Measurements from ENCODE around the gene OTUD4. TPM values are rescaled to one million over a fixed set of nuclear protein-coding genes. Genes with fewer than 3 reads are reported as not detected.
"Not testable (repeated sequence)": the region's sequence is repeated elsewhere in the genome, so short reads cannot be mapped to it uniquely, and the experiment has no call there.

Gene OTUD4
- total and polyA plus RNA-seq, 2 experiments from 2014 or later = 15.7 to 16.1 TPM

GRCh38 chr4:145154573-145154972 lies 25.8 kb downstream of the OTUD4 start:
- no peaks in the 10 kb centered on the region for H3K9me2 ChIP-seq (ENCODE audit: insufficient read depth)
- no peaks in the 10 kb centered on the region for H3K27me3 ChIP-seq (replicated peaks; ENCODE audit: insufficient read depth)
- H3K4me2 ChIP-seq (ENCODE audit: unreplicated experiment) = no peak overlapping the region
- 84 to 100% methylated on average over 1 of the region's 1 CpG for WGBS, 2 experiments (ENCODE audit: low coverage in 1 of 2, low lambda C conversion rate in 2 of 2, missing lambda C conversion rate in 2 of 2)
- peaks cover 19% of the 10 kb centered on the region for H3K79me2 ChIP-seq (ENCODE audit: insufficient read depth)
- no peak for TF ChIP-seq EZH2 (IDR thresholded peaks at IDR 0.05; ENCODE audit: insufficient read depth, poor library complexity, severe bottlenecking)
- TF ChIP-seq EZH2phosphoT487 (IDR thresholded peaks at IDR 0.05; ENCODE audit: insufficient read depth, low read depth) = no peak
- no peaks in the 10 kb centered on the region for H3K4me1 ChIP-seq (ENCODE audit: insufficient read depth)
- in situ Hi-C loops (cut with MboI) = no loop called here
- H3K9ac ChIP-seq = no peak overlapping the region
- no peaks in the 10 kb centered on the region for H4K20me1 ChIP-seq (ENCODE audit: insufficient read depth)
- H3K9me3 ChIP-seq (ENCODE audit: low read depth) = no peaks in the 10 kb centered on the region
- DNase-seq = peak; percentile 51
- no peaks in the 10 kb centered on the region for H3F3A ChIP-seq (ENCODE audit: insufficient read depth)
- peaks cover 43% of the 10 kb centered on the region for H3K36me3 ChIP-seq (ENCODE audit: low read depth)
- no peak overlapping the region for H3K27ac ChIP-seq
- H3K4me3 ChIP-seq = no peak overlapping the region
- H2AFZ ChIP-seq = no peak overlapping the region

GRCh38 chr4:145153904-145154298 lies 26.5 kb downstream of the OTUD4 start:
- Histone ChIP-seq H3K9me3 (ENCODE audit: low read depth) (no peaks in the 10 kb centered on the region), H3K4me3 (no peak overlapping the region), H3F3A (ENCODE audit: insufficient read depth) (no peaks in the 10 kb centered on the region), H3K9me2 (ENCODE audit: insufficient read depth) (no peaks in the 10 kb centered on the region), H3K27me3 (replicated peaks; ENCODE audit: insufficient read depth) (no peaks in the 10 kb centered on the region), H3K4me2 (ENCODE audit: unreplicated experiment) (no peak overlapping the region), H3K79me2 (ENCODE audit: insufficient read depth) (peaks cover 16% of the 10 kb centered on the region), H3K4me1 (ENCODE audit: insufficient read depth) (no peaks in the 10 kb centered on the region), H3K27ac (no peak overlapping the region), H3K36me3 (ENCODE audit: low read depth) (peaks cover 42% of the 10 kb centered on the region), H3K9ac (no peak overlapping the region), H4K20me1 (ENCODE audit: insufficient read depth) (no peaks in the 10 kb centered on the region), H2AFZ (no peak overlapping the region)
- no peak for DNase-seq
- TF ChIP-seq EZH2 (IDR thresholded peaks at IDR 0.05; ENCODE audit: insufficient read depth, poor library complexity, severe bottlenecking) (no peak), EZH2phosphoT487 (IDR thresholded peaks at IDR 0.05; ENCODE audit: insufficient read depth, low read depth) (no peak)
- in situ Hi-C loops (cut with MboI) = no loop called here
- WGBS, 2 experiments (ENCODE audit: low coverage in 1 of 2, low lambda C conversion rate in 2 of 2, missing lambda C conversion rate in 2 of 2) = 46 to 62% methylated on average over 1 of the region's 1 CpG

GRCh38 chr4:145153181-145153903 lies 27.0 kb downstream of the OTUD4 start:
- H3K4me3 ChIP-seq = no peak overlapping the region
- DNase-seq = no peak

GRCh38 chr4:145148980-145149379 lies 31.4 kb downstream of the OTUD4 start:
- Histone ChIP-seq H3K9me2 (ENCODE audit: insufficient read depth) (no peaks in the 10 kb centered on the region), H3K4me2 (ENCODE audit: unreplicated experiment) (no peak overlapping the region), H3K27me3 (replicated peaks; ENCODE audit: insufficient read depth) (no peaks in the 10 kb centered on the region), H2AFZ (no peak overlapping the region), H3K27ac (no peak overlapping the region), H3K9me3 (ENCODE audit: low read depth) (no peaks in the 10 kb centered on the region), H3K4me1 (ENCODE audit: insufficient read depth) (no peaks in the 10 kb centered on the region), H3F3A (ENCODE audit: insufficient read depth) (no peaks in the 10 kb centered on the region; the same call in 1 of the 2 replicates), H3K79me2 (ENCODE audit: insufficient read depth) (peaks cover 7% of the 10 kb centered on the region; the same call in 1 of the 2 replicates), H3K9ac (no peak overlapping the region), H3K4me3 (no peak overlapping the region), H3K36me3 (ENCODE audit: low read depth) (peaks cover 61% of the 10 kb centered on the region), H4K20me1 (ENCODE audit: insufficient read depth) (no peaks in the 10 kb centered on the region)
- in situ Hi-C loops (cut with MboI) = no loop called here
- DNase-seq = no peak
- WGBS, 2 experiments (ENCODE audit: low coverage in 1 of 2, low lambda C conversion rate in 2 of 2, missing lambda C conversion rate in 2 of 2) = 98% methylated on average over 3 of the region's 3 CpGs
- TF ChIP-seq EZH2phosphoT487 (IDR thresholded peaks at IDR 0.05; ENCODE audit: insufficient read depth, low read depth) = no peak
- TF ChIP-seq EZH2 (IDR thresholded peaks at IDR 0.05; ENCODE audit: insufficient read depth, poor library complexity, severe bottlenecking) = no peak

More at GRCh38 chr4:145153181-145153903, 27.0 kb downstream of the OTUD4 start:
- H3K9me2 ChIP-seq (ENCODE audit: insufficient read depth) = no peaks in the 10 kb centered on the region
- H3K27me3 ChIP-seq (replicated peaks; ENCODE audit: insufficient read depth) = no peaks in the 10 kb centered on the region
- no peak for TF ChIP-seq EZH2 (IDR thresholded peaks at IDR 0.05; ENCODE audit: insufficient read depth, poor library complexity, severe bottlenecking)
- TF ChIP-seq EZH2phosphoT487 (IDR thresholded peaks at IDR 0.05; ENCODE audit: insufficient read depth, low read depth) = no peak
- peaks cover 15% of the 10 kb centered on the region for H3K79me2 ChIP-seq (ENCODE audit: insufficient read depth)
- no peaks in the 10 kb centered on the region for H3F3A ChIP-seq (ENCODE audit: insufficient read depth)
- no peaks in the 10 kb centered on the region for H3K9me3 ChIP-seq (ENCODE audit: low read depth)
- H3K36me3 ChIP-seq (ENCODE audit: low read depth) = peaks cover 44% of the 10 kb centered on the region
- H3K4me2 ChIP-seq (ENCODE audit: unreplicated experiment) = no peak overlapping the region
- no peaks in the 10 kb centered on the region for H4K20me1 ChIP-seq (ENCODE audit: insufficient read depth)
- no peaks in the 10 kb centered on the region for H3K4me1 ChIP-seq (ENCODE audit: insufficient read depth)
- H3K27ac ChIP-seq = no peak overlapping the region
- WGBS, 2 experiments (ENCODE audit: low coverage in 1 of 2, low lambda C conversion rate in 2 of 2, missing lambda C conversion rate in 2 of 2) = 97 to 100% methylated on average over 2 of the region's 2 CpGs
- no peak overlapping the region for H3K9ac ChIP-seq
- in situ Hi-C loops (cut with MboI) = no loop called here
- H2AFZ ChIP-seq = no peak overlapping the region

- H3K79me2 ChIP-seq (ENCODE audit: insufficient read depth); in situ Hi-C loops (cut with MboI); H4K20me1 ChIP-seq (ENCODE audit: insufficient read depth); H2AFZ ChIP-seq; H3K4me2 ChIP-seq (ENCODE audit: unreplicated experiment); H3K9ac ChIP-seq; H3K27ac ChIP-seq; H3K27me3 ChIP-seq (replicated peaks; ENCODE audit: insufficient read depth); H3K9me2 ChIP-seq (ENCODE audit: insufficient read depth); H3K4me3 ChIP-seq; DNase-seq; H3K9me3 ChIP-seq (ENCODE audit: low read depth): not testable (repeated sequence)
- H3F3A ChIP-seq (ENCODE audit: insufficient read depth) = peaks cover 26% of the 10 kb centered on the region
- peaks cover 15% of the 10 kb centered on the region for H3K4me1 ChIP-seq (ENCODE audit: insufficient read depth)
- peaks cover 27% of the 10 kb centered on the region; the same call in 1 of the 2 replicates for H3K36me3 ChIP-seq (ENCODE audit: low read depth)
- 85 to 86% methylated on average over 1 of the region's 1 CpG for WGBS, 2 experiments (ENCODE audit: low coverage in 1 of 2, low lambda C conversion rate in 2 of 2, missing lambda C conversion rate in 2 of 2)
These were observed 44.2 kb downstream of the OTUD4 start for GRCh38 chr4:145136219-145136618.

Measured in GM23248 (cell line).